NOMO-1 (cell line): ENCODE measurements around the gene TLX2.

Source experiments
- DNase-seq, 2 experiments: peaks; one replicate each; lab custom pipeline; 2025; ENCODE audit not compliant: unreplicated experiment in 2 of 2; lab: John Stamatoyannopoulos, UW

The TLX2 gene

DNA sequence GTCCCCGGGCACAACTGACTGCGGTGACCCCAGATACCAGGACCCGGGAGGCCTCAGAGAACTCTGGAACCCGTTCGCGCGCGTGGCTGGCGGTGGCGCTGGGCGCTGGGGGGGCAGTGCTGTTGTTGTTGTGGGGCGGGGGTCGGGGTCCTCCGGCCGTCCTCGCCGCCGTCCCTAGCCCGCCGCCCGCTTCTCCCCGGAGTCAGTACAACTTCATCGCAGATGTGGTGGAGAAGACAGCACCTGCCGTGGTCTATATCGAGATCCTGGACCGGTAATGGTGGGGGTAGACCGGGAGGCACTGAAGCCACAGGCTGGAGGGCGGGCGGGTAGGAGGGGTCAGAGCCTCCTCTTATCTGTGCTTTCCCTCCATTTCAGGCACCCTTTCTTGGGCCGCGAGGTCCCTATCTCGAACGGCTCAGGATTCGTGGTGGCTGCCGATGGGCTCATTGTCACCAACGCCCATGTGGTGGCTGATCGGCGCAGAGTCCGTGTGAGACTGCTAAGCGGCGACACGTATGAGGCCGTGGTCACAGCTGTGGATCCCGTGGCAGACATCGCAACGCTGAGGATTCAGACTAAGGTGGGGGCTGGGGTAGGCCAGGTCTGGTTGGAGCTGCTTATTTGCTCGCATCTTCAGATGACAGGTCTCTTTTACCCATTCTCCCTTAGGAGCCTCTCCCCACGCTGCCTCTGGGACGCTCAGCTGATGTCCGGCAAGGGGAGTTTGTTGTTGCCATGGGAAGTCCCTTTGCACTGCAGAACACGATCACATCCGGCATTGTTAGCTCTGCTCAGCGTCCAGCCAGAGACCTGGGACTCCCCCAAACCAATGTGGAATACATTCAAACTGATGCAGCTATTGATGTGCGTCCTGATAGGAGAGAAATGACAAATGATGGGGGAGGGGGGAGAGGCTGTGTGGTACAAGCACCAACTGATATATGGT lies 16.3 kb downstream of the TLX2 start:
- DNase-seq = peak in 1 of 2 experiments; percentile 43

DNA sequence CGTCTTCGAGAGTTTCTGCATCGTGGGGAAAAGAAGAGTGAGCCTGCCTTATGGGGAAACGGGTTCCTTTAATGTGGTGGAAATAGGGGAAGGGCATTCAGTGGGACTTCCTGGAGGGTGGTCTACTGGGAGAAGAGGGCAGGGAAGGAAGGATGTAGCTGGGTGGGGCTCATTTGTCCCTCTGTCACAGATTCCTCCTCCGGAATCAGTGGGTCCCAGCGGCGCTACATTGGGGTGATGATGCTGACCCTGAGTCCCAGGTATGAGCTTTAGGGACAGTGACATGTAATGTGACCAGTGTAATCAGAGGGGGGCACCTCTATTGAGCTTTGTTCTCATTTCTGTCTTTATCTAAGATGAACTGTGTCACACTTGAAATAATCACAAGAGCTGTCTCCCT lies 17.4 kb downstream of the TLX2 start:
- no peak for DNase-seq

DNA sequence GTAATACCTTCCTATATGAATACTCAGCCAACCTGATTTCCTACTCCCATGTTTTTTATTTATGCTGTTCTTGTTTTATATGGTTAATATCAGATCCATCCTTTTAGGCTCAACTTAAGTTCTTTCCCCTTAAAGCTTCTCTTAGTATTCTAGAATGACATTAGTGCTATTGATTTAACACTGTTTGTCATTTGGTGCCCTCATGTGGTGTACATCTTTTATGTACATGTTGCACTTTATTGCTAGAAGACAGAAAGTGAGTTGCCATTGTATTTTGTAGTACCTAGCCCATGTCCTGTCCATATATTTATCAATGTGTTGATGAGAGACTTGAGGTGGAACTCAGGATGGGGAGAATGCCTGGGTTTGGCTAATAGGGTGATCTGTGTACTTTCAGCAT lies 18.0 kb downstream of the TLX2 start:
- DNase-seq = peak in 1 of 2 experiments; percentile 46

DNA sequence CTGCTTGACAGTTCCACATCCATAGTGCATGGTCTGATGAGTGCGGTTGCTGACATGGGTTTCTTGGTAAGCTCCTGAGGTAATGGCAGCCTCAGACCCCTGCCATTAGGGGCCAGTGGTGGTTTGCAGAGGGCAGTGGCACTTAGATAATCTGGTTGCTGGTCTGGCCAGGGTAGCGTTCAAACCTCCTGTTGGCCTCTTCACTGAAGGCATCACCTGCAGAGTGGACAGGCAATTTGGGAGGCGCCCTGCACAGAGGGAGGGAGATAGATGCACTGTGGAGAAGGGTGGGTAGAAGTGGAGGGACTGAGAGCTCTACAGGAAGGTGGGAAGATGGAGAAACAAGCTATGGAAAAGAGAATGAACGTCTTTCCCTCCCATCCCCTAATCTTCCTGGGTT lies 19.2 kb downstream of the TLX2 start:
- no peak for DNase-seq

DNA sequence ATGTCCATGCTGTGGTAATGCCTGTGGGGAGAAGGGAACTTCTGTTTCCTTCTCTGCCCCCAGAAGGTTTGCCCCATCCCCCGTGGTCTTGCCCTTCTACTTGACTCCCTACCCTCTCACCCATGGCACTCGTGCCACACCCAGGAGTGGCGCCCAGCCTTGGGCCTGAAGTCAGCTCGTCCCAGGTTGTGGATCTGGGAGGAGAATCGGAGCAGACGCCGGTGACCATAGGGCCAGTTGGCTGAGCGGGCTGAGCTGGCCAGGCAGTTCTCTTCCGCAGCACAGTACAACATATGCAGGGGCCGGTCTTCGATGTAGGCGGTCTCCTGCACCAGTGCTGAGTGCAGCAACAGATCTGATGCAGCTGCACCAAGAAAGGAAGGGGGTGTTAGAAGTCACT lies 20.2 kb downstream of the TLX2 start:
- no peak for DNase-seq

DNA sequence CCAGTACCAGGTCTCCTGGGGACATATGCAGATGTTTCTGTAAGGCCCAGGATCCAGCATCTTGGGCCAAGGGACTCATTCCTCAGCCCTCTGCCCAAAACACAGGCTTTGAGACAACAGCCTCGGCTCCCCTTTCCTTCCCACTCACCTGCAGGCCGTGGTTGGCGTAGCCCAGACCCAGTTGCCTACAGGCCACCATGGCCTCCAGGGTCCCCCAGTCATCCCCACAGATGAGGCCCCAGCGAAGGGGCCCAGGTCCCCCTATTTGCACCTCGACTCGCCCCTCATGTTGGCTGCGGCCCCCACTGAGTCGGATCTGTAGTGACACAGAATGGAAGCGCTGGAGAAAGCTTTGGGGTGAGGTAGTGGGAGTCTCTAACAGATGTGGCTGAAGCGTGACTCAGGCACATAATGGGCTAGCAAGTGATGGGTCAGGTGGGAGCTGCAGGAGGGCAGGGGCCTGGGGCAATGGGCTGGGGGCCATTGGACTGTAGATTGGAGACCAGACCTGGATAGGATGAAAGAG lies 21.3 kb downstream of the TLX2 start:
- DNase-seq = no peak

DNA sequence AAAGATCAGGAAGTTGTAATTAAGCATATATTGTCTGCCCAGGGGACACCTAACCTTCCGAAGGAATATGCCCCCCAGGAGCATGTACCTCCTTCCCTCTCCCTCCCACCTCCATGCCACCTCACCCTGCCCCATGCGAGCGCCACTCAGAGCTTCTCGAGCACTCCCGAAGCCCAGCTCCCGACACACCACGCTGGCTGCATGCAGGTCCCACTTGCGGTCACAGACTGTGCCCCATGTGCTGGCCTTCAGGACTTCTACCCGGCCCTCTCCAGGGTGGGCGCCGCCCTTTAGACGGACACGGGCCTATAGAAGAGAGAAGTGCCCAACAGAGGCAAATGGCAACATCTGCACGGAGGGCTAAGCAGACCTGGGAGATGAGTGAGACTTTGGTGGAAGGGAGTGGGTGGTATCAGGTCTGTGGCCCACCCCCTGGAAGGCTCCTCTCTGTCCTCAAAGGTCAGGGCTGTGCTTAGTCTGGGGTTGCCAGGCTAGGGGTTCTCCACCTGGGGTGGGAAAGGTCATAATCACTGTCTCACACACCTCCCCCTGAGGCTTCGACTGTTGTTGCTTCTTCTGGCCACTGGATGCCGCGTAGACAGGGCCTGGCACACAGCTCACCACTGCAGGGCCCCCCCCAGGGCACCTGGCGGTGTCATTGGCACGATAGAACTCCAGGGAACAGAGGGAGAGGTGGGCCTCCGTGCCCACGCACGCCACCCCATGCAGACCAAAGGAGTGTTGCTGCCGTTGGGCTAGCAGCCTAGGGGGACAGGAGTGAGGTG lies 22.1 kb downstream of the TLX2 start:
- no peak for DNase-seq

DNA sequence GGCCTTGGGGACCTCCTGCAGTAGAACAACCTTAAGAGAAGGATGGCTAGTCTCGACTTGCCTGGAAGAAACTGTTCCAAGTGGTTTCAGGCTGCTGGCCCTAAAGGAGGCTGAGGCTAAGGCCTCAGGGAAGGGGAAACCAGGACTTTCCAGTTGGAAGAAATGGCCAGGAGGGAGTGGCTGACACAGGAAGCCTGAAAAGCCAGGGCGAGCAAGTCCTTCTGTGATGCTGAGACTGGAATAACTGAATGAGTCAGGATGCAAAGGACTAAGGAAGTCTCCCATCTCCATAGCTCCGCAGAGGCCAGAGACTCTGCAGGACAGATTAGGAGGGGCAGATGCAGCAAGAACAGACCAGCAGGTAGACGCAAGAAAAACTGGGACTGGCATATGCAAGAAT lies 22.9 kb downstream of the TLX2 start:
- DNase-seq = no peak

DNA sequence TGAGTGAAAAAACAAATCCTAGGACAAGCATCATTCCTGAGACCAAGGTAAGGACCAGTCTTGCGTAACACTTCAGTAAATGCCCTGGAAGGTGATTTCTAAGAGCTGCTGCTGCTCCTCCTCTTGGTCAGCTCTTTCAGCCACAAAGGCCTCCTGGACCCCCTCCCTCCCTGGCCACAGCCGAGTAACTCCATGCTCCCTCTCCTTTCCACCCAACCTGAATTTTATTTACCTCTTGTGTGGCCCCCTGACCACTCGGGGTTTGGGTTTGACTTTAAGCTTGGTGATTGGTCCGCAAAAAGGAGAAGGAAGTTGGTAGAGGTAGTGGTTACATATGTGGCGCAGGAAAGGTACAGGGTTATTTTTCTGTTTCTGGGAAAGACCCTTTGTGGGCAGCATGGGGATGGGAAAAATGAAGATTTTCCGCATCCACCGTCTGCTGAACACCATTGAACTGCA lies 24.7 kb downstream of the TLX2 start:
- DNase-seq = no peak

DNA sequence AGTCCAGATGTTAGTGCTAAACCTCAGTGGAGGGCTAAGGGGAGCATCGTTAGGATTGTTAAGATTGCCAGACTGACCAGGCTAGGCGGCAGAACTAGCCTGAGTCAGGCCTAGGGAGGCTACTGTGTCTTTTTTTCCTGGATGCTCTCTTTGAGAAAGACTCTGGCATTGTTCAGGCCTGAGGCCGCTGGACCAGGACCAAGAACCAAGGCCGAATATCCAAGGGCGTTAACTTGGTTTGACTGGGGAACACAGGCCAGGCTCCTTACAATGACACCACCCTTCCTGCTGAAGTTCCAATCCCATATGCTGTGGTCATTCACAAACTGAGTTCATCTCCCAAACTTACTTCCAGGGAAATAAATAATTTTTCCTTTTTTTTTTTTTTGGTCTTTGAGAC lies 26.0 kb downstream of the TLX2 start:
- no peak for DNase-seq

DNA sequence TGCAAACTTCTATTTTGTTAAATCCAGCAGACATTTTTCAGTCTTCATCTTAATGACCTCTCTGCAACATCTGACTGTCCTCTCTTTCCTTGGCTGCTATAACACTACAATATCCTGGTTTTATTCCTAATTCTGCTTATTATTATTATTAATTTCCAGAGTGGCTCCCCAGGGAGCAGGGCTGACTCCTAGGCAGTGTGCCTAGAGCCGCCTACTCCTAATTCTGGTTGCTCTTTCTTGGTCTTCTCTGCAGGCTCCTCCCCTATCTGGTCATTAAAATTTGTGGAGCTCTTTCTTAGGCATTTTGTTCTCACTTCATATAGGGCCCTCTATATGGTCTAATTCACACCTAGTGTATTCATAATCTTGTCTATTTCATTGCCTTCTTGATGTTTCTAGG lies 28.7 kb downstream of the TLX2 start:
- DNase-seq = no peak

DNA sequence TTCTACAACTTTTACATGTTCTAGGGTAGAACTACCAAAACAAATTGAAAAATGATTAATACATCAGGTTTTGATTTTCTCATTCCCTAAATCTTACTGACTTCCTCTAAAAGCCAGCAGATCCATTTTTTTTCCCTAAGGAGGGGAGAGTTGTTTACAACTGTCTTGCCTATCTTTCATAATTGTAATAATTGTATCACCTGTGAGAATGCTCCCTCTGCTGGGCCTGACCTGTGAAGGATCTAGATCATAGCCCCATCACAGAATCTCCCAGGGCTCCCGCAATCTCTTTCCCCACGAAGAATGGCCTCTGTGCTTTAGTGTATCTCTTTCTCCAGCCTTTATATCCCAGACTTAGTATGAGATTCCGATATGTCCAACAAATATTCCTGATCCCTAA lies 30.4 kb downstream of the TLX2 start:
- no peak for DNase-seq

DNA sequence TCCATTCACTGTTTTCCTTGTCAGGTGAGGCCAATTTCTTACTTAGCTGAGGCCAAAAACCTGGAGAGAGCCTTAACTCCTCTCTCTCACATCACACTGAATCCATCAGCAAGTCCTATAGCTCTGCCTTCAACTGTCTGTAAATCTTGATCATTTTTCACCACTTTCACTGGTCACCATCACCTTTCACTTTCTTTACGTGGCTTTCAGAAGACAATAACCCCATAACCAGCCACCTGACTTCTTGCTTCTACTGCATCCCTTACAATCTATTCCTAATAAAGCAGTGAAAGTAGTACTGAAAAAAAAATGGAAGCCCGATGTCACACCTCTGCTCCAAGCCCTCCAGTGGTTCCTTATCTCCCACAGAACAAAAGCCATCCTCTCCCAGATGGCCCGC lies 31.8 kb downstream of the TLX2 start:
- no peak for DNase-seq

DNA sequence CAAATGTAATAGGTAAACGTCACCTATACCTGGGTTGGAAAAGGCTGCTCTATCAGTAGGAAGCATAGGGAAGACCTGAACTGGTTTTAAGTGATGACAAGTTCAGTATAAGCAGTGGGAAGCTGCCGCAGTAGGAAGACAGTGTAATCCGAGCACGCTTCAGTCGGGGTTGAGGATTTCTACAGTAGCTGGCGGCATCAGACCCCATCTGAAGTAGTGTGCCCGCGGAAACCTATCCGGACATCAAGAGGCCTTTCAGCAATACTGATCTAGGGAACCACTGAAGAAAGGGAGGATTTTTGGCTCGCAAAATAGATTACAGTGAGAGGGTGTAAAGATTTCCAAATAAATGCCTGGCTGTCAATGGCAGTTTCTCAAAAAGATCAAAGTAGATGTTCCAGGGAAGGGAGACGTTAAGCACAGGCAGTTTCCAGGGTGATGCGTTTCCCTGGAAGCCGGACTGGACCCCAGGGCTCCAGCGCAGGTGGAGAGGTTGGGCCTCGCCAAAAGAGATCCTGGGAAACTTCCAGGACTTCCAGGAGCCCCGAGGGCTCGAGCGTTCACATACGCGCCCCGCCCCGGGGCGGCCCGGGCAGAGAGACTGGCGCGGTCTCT lies 34.1 kb downstream of the TLX2 start:
- DNase-seq = no peak

DNA sequence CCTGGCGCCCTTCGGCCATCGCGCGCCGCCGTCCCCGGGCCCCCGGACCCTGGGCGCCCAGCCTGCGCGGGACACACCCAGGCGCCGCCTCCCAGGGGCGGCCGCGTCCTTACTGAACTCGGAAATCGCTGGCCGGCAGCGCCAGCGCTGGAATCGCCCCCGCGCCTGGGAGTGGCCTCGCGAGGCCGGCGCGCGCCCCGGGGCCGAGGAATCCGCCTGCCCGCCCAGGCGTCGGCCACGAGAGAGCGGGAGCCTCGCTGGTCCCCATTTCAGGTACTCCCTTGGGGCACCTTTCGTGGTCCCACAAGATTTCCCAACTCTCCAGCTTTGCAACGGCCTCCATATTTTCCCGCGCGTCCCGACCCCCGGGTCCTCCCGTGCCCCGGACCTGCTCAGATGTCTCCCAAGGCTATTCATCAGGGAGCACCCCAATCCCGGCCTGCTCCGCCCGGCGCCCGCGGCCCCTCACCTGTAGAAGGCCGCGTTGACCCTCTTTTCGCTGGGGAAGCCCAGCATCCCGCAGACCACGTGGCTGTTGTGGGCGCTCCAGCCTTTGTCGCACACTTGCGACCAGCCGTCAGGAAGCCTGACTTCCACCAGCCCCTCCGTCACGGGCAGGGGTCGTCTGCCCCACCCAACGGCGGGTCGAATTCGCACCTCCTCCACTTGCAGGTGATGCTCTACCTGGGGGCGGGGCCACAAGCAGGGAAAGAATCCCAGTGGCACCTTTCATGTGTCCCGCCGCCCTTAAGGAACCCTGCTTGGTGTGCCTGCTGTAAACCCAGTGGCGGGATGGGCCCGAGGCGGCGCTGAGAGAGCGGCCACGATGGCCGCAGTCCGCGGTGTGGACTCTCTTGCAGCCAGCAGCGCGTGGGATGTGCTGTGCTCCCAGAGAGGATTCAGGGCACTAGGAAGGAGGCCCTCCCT lies 34.9 kb downstream of the TLX2 start:
- peak; percentile 33 to 37 for DNase-seq

DNA sequence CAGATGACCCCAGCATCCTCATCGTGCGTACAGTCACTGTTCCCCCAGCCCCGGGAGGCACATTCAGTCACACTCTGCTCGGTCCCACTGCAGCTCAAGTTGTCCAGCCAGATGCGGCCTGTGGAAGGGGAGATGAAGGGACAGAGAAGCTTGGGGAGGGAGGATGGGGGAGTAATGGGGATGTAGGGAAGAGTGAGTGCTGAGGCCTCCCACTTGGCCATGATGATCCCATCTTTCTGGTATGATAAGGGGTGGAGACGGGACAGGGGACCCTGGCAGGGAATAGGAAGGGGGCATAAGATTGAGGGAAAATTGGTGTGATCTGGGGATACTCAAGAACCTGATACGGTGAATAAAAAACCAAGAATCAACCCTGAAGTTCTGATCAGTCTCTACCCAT lies 36.0 kb downstream of the TLX2 start:
- DNase-seq = no peak

DNA sequence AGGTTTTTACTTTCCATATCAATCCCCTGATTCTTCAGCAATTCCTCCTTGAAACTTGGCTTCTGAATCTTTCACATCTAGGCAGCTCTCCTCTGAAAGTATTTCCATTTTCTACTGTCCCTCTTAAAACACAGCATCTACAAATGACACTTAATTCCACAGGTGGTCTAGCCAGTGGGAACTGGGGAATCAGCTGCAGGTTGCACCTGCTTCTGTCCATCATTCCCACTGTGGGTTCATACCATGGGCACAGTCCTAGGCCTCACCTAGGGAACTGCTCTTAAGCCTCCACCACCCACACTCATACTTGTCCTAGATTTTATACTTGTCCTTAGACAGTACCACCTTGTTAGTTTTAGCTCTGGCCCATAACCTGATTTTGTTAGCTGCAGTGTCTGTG lies 37.3 kb downstream of the TLX2 start:
- DNase-seq = no peak

DNA sequence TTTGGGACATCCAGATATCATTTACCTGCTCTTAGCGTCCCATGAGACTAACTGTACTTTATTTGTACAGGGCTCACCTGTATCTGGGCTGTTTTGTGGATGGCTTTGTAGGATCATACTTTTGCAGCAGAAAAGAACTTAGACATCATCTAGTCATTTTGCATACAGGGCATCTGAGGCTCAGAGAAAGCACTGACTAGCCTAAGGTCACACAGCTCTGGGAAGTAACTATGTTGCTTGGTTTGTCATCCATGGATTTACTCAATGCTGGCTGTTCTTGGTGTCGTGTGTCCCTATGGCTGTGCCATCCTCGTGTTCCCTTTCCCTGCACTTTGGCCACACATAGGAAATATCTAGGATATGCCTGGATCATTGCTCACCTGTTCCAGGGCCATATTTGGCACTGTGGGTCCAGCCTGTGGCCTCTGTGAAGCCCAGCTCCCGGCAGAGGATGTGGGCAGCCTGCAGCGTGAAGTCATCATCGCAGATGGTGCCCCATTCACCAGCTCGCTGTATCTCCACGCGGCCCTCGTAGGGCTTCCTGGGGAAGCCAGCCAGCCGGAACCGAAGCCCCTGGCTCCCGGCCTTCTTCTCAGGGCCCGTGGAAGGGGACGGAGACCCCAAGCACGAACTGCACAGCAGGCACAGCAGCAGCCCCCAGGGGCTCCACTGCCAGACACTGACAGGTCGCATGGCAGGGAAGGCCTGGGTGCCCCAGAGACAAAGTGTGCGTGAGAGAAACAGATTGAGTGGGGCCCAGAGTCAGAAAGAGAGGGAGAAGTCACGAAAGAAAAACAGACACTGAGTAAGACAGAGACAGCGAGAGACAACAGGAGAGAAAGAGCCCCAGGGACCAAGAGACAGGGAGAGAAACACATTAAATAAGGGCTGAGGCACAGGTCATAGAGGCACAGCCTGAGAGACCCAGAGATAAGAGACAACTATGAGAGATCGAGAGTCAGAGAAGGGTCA lies 38.0 kb downstream of the TLX2 start:
- DNase-seq = no peak
